Esophagus squamous epithelium (tissue), 5 donors: ENCODE measurements around the gene SLC26A2. TPM values are rescaled to one million over a fixed set of nuclear protein-coding genes. Genes with fewer than 3 reads are reported as not detected.

Experiments used
- DNase-seq: peaks from one replicate; lab custom pipeline; 2025; lab: John Stamatoyannopoulos, UW
- H3K27ac ChIP-seq, 4 donors: fragments of 200-600 bp; sonication (generic); one replicate each; pipeline ENCODE4 v1.5.1; 2016 to 2019; ENCODE audit warnings: mild to moderate bottlenecking in 1 of 4
- H3K27me3 ChIP-seq, 4 donors: fragments of 200-600 bp; sonication (generic); 1 replicate in 3 of 4; 2 replicates in 1 of 4; pipeline versions ENCODE4 v1.5.1 to v1.6.0; 2017 to 2021; ENCODE audit warnings: antibody characterized with exemption in 1 of 4
- H3K36me3 ChIP-seq, 3 donors: fragments of 200-600 bp; sonication (generic); one replicate each; pipeline ENCODE4 v1.5.1; 2016 to 2019
- H3K4me1 ChIP-seq, 3 donors: fragments of 200-600 bp; sonication (generic); one replicate each; pipeline ENCODE4 v1.5.1; 2017 to 2019
- H3K4me3 ChIP-seq, 4 donors: fragments of 200-600 bp; sonication (generic); 1 replicate in 3 of 4; 2 replicates in 1 of 4; pipeline ENCODE4 v1.5.1; 2016 to 2019; ENCODE audit warnings: mild to moderate bottlenecking in 2 of 4, moderate library complexity in 1 of 4
- H3K9me3 ChIP-seq, 3 donors: fragments of 200-600 bp; sonication (generic); one replicate each; pipeline ENCODE4 v1.5.1; 2016 to 2019
- CTCF ChIP-seq, 6 experiments: fragments of 450-650 bp in 4 of 6; fragments of 200-600 bp in 2 of 6; sonication (generic) in 2 of 6; IDR thresholded peaks; one replicate each; pipeline ENCODE4 v1.5.1; 2016 to 2019; ENCODE audit warnings: antibody characterized with exemption in 6 of 6, mild to moderate bottlenecking in 4 of 6, moderate library complexity in 4 of 6
- POLR2A ChIP-seq, 4 donors: fragments of 450-650 bp; IDR thresholded peaks; one replicate each; pipeline ENCODE4 v1.6.1; 2017; ENCODE audit warnings: antibody characterized with exemption in 4 of 4, mild to moderate bottlenecking in 4 of 4, moderate library complexity in 3 of 4
- WGBS, 2 donors: methylation state at CpG; one replicate each; pipeline ENCODE4 v1.1.5; 2018; 5-methylcytosine and 5-hydroxymethylcytosine counted together
- intact Hi-C: fragments of 100-400 bp; cut with DNase I; formaldehyde crosslinking; loops from one replicate; pipeline ENCODE4 v1.15.0; 2022
- total RNA-seq, 4 donors: library from RNA; depleted of rRNA; stranded (reverse); fragments of >200 nt; gene quantifications; one replicate each; pipeline ENCODE4 v1.1.0, GENCODE V29; 2016
- donor health status: DM: yes; HTN: yes; CAD: no.

The SLC26A2 gene
- total RNA-seq, 4 donors from 2014 or later = 6.3 to 46.3 (median 29.6) TPM

- no peak overlapping the region for H3K4me3 ChIP-seq
- 80 to 85% methylated on average over 13 to 22 of the region's 25 CpGs for WGBS, 2 donors
- no peak overlapping the region for H3K27ac ChIP-seq
- TF ChIP-seq POLR2A (IDR thresholded peaks at IDR 0.05) (no peak), CTCF (IDR thresholded peaks at IDR 0.05) (no peak)
- no peak for DNase-seq
- H3K27me3 ChIP-seq = peaks cover 0 to 6% (median 0%) of the 10 kb centered on the region in 4 donors
- H3K4me1 ChIP-seq = peaks cover 0 to 40% (median 8%) of the 10 kb centered on the region in 3 donors
- no peaks in the 10 kb centered on the region for H3K36me3 ChIP-seq
- no peaks in the 10 kb centered on the region for H3K9me3 ChIP-seq
- intact Hi-C loops = no loop called here
Measured at GRCh38 chr5:149932445-149933350, 27.9 kb upstream of the SLC26A2 start.

- Histone ChIP-seq H3K4me1 (peaks cover 10 to 59% (median 21%) of the 10 kb centered on the region in 3 donors), H3K27ac (peak overlapping the region; percentile 53 to 86 (median 76))
- TF ChIP-seq CTCF (IDR thresholded peaks at IDR 0.05) (no peak), POLR2A (IDR thresholded peaks at IDR 0.05) (no peak)
Measured at GRCh38 chr5:149935431-149935901, 25.1 kb upstream of the SLC26A2 start.

DNA sequence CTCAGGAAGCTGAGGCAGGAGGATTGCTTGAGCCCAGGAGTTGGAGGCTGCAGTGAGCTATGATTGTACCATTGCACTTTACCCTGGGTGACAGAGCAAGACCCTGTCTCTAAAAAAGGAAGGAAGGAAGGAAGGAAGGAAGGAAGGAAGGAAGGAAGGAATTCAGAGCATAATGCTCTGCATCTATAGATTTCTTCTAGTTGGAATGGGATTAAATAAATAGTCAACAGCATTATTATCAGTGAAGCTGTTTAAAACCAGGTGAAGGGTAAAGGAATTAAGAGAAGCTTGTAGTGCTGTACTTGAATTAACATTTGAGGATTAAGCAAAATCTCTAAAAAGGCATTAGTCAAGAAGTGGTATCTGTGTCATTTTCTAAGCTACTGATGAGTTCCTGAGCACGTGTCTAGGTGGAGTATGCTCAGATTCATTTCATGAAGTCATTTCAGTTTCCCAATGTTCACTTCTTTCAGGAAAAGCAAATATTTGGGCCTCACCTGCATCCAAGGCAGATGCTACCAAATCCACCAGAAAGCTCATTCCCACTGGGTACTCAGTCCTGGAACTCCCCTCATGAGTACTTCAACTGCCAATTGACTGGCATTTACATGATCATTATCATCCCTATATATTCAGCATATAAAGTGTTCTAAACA is 24.4 kb upstream of the SLC26A2 start:
- Histone ChIP-seq H3K27me3 (peaks cover 0 to 6% (median 0%) of the 10 kb centered on the region in 4 donors), H3K36me3 (no peaks in the 10 kb centered on the region), H3K9me3 (no peaks in the 10 kb centered on the region), H3K27ac (peak overlapping the region; percentile 53 to 86 (median 76)), H3K4me3 (no peak overlapping the region), H3K4me1 (peaks cover 13 to 63% (median 24%) of the 10 kb centered on the region in 3 donors)
- WGBS, 2 donors = 33 to 47% methylated on average over 1 of the region's 1 CpG
- DNase-seq = no peak
- intact Hi-C loops = no loop called here
- no peak for TF ChIP-seq CTCF (IDR thresholded peaks at IDR 0.05)
- TF ChIP-seq POLR2A (IDR thresholded peaks at IDR 0.05) = no peak

More at GRCh38 chr5:149935431-149935901, 25.1 kb upstream of the SLC26A2 start:
- H3K4me3 ChIP-seq = no peak overlapping the region
- intact Hi-C loops = no loop called here
- H3K36me3 ChIP-seq = no peaks in the 10 kb centered on the region
- H3K27me3 ChIP-seq = peaks cover 0 to 6% (median 0%) of the 10 kb centered on the region in 4 donors
- no peaks in the 10 kb centered on the region for H3K9me3 ChIP-seq
- DNase-seq = no peak
- 47 to 48% methylated on average over 7 to 8 of the region's 8 CpGs for WGBS, 2 donors

- H3K27me3 ChIP-seq = peaks cover 0 to 6% (median 0%) of the 10 kb centered on the region in 4 donors
- WGBS, 2 donors = 70 to 76% methylated on average over 3 of the region's 3 CpGs
- no peak overlapping the region for H3K4me3 ChIP-seq
- peaks cover 18 to 68% (median 24%) of the 10 kb centered on the region in 3 donors for H3K4me1 ChIP-seq
- TF ChIP-seq POLR2A (IDR thresholded peaks at IDR 0.05) (no peak), CTCF (IDR thresholded peaks at IDR 0.05) (no peak)
- peak overlapping the region in 2 of 4 donors; percentile 80 to 86 for H3K27ac ChIP-seq
- no peaks in the 10 kb centered on the region for H3K9me3 ChIP-seq
- intact Hi-C loops = no loop called here
- no peak for DNase-seq
- H3K36me3 ChIP-seq = no peaks in the 10 kb centered on the region
Measured at GRCh38 chr5:149936700-149937091, 23.9 kb upstream of the SLC26A2 start.
